GM19328 (cell line): ENCODE results near the gene FUT6.

Experiments
- ATAC-seq: cut with Tn5 transposase; IDR thresholded peaks from one replicate; pipeline ENCODE4 v1.9.1; 2021; ENCODE audit warnings: mild to moderate bottlenecking, moderate library complexity; ENCODE audit not compliant: unreplicated experiment

FUT6 gene

GRCh38 chr19:5806905-5807304 lies 32.6 kb downstream of the FUT6 start:
- no peak for ATAC-seq

DNA sequence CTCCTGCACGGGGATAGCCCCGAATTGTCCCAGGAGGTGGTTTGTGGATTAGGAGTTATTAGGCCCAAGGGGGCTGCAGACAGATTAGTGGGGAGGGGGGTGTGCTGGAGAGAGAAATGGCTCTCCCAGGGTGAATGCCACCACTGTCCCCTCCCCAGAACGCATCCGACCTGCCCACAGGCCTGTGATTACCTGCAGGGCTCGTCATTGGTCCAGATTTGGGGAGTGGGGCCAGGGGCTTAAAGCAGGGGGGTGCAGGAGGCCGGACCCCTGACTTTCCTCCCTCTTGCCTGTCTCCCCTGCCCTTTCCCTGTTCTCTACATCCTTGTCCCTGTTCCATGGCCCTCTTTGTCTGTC lies 33.4 kb downstream of the FUT6 start:
- ATAC-seq = no peak

DNA sequence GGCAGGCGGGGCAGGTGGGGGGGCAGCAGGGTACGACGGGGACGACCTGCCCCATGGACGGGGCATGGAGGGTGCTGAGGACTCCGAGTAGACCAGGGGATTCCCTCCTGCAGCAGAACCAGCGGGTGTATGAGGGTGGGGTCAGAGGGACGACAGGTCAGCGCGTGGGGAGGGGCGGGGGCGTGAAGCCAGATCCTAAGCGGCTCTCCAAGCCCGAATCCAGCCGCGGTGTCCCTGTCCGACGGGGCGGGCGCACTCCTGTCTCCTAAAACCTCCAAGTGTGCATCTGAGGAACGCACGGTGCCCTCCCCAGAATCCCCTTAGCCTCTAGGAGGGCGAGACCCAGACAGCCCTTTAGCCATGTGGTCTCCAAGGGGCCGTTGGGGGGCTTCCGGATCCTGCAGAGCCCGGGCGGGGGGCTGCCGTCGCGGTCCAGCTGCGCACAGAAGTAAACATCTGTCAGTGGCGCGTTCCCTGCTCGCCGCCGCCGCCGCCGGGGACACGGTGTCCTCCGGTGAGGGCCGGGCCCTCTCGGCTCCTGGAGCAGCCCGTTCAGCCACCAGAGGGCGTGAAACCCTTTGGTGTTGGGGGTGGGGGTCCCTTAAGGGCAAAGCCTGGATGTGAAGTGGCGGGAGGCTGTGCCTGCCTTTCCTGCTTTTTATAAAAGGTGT lies 33.9 kb downstream of the FUT6 start:
- ATAC-seq = no peak

DNA sequence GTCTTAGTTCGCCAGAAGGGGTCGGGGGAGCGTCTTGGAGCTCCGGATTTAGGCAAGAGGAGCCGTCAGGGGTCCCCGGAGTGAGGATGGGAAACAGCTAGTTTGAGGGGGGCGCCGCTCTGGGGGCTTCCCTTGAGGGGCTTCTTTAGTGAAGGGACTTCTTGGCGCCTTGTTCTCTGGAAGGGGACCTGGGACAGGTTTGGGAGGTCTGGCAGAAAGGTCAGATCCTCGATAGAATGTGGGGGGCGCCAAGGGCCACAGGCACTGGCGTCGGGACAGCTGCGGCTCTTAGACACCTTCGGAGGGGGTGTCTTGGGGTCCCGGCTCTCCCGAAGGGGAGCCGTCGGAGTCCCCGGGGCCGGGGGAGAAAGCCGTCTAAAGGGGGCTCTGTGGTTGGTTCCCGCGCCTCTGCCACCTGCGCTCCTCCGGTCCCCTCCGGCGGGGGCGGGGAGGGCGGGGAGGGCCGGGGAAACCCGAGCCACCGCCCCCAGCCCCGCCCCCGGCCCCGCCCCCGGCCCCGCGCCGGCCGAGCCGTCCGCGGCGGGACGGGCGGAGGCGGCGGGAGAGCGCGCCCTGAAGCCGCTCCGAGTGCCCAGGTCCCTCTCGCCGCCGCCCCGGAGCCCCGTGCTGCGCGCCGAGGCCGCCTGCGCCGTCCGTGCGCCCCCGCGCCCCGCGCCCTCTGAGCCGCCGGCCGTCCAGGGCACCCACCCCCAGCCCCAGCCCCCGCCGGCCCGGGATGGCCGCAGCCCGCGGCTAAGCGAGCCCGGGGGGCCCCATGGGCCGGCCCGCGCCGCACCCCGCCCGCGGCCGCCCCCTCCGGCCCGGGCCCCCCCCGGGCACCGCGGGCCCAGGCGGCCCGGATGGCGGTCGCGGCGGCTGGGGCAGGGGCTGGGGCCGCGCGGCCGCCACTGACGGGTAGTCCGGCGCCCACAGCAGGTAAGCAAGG lies 34.7 kb downstream of the FUT6 start, which contains the start of gene NRTN:
NRTN (plus strand) TSS at position 552 of the 946 bp plus-strand sequence. CDS start 19,099 bp downstream, outside the sequence.
- ATAC-seq = no peak

DNA sequence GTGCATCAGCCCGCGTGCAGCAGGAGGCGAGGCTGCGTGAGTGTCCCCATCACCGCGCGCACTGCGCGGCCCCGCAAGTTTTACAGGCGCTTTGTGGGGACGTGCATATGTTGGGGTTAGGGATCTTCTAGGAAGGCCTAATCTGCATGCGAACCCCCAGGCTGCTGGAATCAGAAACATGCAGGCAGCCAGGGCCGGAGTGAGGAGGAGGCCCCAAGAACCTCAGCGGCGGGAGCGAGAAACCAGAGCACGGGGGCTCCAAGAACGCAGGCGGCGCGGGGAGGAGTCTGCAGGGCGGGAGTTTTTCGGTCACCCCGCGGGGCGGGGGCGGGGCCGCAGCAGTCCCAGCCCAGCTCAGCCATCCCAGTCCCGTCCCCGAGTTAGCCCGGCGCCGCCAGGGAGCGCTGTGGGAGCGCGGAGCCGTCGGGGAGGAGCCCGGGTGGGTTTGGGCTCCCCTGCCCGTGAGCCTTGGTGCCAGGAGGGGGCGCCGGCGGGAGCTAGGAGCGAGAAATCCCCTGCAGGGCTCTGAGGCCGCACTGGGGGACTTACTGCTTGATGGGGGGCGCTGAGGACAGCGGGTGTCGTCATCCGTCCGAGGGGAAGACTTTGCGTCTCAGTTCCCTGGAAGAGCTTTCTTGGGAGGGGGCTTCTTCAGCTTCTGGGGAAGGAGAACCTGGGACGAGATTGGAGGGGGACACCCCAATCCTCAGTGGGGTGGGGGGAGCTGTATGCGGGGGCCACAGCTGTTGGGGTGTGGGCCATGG lies 35.6 kb downstream of the FUT6 start:
- ATAC-seq = no peak

- ATAC-seq = no peak
Measured at GRCh38 chr19:5803441-5803751, 36.1 kb downstream of the FUT6 start.

DNA sequence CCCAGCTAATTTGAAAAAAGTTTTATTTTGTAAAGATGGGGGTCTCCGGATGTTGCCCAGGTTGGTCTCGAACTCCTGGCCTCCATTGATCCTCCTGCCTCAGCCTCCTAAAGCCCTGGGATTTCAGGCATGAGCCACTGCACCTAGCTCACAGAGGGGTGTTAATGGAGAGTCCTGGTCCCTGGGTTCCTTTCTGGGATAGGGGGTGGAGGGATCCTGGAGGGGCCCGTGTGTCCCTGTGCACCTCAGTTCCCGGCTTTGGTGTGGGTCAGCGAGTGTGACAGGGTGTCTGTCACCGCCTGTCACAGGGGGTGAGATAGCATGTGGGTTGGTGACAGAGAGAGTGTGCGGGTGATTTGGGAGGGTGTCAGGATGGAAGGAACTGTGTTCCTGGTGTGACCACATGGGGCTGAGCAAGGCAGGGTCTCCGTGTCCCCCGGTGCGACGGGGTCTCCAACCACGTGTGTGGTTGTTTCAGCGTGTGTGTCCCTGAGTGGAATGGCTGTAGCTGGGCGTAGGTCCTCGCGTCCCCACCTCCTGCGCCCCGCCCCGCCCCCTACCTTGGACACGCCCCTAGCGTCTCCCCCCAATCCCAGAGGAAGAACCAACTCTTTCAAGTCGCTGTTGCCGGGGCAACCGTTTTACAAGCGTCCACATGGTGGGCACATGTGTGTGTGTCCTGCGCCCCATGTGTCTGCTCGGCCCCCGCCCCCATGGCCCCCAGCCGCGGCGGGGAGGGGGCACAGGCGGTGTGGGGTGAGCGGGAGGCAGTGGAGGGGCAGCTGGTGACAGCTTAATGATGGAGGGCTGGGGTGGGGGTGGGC lies 37.5 kb downstream of the FUT6 start:
- no peak for ATAC-seq

DNA sequence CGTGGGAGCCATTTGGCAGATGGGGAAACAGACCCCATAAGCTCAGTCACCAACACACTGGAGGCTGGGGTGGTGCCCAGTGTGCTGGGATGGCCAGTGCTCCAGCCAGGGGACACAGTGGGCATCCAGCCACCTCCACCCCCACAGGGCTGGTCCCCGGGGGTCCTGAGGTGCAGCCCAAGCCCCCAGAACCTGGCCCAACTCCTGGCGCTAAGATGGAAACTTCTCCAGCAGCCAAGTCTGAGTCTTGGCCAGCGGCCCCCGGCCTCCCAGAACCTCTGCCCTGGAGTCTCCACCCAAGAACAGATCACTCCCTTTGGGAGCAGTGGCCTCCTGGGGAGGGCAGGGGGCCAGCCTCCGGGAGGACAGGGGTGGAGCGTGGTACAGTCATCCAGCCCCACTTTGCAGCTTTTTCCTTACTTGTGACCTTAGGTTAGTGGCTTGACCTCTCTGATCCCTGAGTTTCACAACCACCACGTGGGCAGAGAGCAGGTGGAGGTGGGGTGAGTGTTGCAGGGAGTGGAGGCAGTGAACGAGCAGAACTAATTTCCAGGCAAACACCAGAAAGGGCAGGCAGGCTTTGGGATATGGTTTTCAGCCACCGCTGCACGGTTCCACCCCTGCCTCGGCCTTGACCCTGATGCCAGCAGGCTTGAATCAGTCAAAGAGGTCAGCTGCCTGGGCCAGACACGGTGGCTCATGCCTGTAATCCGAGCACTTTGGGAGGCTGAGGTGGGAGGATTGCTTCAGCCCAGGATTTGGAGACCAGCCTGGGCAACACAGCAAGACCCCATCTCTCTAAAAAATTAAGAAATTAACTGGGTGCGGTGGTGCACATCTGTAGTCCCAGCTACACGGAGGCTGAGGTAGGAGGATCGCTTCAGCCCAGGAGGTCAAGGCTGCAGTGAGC lies 38.9 kb downstream of the FUT6 start:
- ATAC-seq = no peak

DNA sequence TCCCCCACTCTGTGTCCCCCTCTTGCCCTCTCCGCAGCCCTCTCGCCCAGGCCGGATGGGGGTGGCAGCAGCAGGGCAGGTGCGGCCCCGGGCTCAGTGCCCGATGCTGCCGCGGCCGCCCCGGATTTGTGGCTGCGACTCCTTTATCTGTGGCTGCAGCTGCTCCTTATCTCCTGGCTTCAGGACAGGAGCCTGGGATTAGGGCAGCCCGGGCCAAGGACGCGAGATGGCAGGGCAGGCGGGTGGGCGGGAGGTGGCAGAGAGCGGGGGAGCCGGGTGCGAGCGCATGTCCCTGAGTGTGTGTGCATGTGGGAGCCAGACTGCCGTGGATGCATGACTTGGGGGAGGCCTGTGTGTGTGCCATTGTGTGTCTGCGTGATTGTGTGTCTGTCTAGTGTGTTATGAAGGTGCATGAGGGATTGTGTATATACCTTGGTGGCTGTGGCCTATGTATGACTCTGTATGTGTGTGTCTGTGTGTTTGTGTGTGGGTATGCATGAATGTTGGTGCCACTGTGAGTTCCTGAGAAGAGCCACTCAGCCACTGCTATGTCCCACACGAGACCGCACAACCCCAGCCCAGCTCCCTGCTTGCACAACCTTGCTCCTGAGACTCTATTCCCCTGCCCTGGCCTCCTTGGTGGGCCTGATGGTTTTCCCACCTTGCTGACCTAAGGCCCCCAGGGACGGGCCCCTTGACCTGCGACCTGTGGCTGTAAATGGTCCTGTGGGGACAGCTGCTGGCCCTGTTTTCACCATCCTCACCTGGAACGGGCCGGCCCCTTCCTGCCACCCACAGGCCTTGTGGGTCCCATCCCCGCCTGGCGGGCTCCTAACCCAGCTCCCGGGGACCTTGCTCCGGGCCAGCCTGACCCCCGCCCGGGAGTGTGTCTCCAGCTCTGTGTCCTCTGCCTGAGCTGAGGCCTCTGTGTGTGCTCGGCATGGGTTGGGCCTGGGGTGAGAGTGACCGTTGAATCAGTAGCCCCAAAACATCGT lies 40.0 kb downstream of the FUT6 start:
- ATAC-seq = no peak

GRCh38 chr19:5798244-5798643 lies 41.3 kb downstream of the FUT6 start:
- no peak for ATAC-seq

- ATAC-seq = no peak
Measured at GRCh38 chr19:5795382-5795919, 44.1 kb downstream of the FUT6 start.

DNA sequence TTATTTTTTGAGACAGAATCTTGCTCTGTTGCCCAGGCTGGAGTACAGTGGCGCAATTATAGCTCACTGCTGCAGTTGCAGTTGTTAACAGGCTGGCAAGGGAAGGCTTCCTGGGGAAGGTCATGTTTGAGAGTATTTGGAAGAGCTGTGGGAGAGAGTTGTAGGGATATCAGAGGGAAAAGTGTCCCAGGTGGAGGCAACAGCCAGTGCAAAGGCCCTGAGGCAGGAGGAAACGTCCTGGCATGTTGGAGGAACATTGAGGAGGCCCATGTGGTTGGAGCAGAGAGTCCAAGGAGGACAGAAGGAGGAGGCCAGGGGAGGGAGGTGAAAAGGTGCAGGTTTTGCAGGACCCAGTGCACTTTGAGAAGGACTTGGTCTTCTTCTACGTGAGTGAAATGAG lies 46.3 kb downstream of the FUT6 start:
- ATAC-seq = no peak

GRCh38 chr19:5792224-5792623 lies 47.3 kb downstream of the FUT6 start:
- ATAC-seq = no peak

- ATAC-seq = peak; percentile 84
Measured at GRCh38 chr19:5790559-5791520, 48.7 kb downstream of the FUT6 start, which contains the start of gene DUS3L. Gene DUS3L (minus strand): TSS chr19:5791163. CDS start chr19:5791141, 22 bp downstream.

DNA sequence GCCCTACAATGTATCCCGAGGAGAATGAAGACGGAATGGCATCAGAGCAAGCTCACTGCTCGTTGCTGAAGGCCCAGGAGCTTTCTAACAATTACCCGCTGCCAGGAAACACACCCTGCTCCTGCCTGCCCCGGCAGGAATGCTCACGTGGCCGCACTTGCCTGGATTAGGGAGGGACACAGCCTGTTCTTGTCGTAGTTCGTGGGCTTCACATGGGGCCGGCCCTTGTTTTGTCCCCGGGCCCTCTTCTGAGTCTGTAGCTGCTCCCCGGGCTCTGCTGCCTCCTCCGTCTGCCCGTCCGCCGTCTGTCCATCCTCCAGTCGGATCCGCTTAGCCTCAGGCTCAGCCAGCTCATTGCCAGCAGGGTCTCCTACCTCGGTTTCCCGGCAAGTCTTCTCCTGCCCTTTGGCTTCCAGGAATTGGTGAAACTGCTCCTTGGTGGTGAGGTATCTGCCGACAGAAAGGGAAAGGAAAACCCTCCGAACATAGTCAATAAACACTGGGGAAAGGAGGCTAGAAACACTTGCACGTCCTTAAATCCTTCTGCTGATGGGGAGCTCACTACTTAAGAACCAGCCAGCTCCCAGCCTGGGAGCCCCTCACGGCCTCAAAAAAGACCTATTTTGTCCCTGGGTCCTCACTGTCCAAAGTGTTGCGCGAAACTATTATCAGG lies 49.5 kb downstream of the FUT6 start:
- no peak for ATAC-seq

DNA sequence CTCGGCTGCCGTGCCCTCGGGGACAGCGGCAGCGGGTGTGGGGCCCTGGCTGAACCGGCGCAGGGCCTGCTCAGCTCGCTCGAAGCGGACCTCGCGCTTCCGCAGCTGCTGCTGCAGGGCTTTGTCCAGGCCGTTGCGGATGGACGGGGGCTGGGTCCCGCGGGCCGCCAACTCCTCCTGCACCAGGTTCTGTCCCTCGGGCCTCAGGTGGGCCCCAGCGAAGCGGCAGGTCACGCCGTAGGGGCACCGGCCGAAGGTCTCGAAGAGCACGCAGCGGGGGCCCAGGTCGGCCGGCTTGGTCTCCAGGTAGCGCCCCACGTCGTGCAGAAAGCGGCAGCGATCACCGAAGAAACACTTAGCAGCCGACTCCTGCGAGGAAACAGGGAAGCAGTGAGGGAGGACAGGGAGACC lies 50.1 kb downstream of the FUT6 start:
- ATAC-seq = no peak
